ENCODE measurements around the gene U2AF2.

Gene U2AF2

GRCh38 chr19:55654868-55655647 is at the start of gene U2AF2:
U2AF2 (plus strand) TSS chr19:55655035; CDS start chr19:55655105, 70 bp downstream.
- DNase-seq = peak in 12 of 14 donors; percentile 68 to 98 (median 97)

GRCh38 chr19:55605207-55605636 is 49.6 kb upstream of the U2AF2 start:
- DNase-seq = peak; percentile 69 to 96 (median 90)

- peak; percentile 5 to 81 (median 46) for DNase-seq
Measured at GRCh38 chr19:55605637-55606470, 49.0 kb upstream of the U2AF2 start, which contains the start of gene ZNF865. ZNF865 (plus strand) TSS chr19:55605647; CDS start chr19:55613619, 7,972 bp downstream.

- DNase-seq = no peak
Measured at GRCh38 chr19:55606471-55606787, 48.4 kb upstream of the U2AF2 start.

GRCh38 chr19:55606817-55607216 is 48.0 kb upstream of the U2AF2 start:
- DNase-seq = no peak

DNA sequence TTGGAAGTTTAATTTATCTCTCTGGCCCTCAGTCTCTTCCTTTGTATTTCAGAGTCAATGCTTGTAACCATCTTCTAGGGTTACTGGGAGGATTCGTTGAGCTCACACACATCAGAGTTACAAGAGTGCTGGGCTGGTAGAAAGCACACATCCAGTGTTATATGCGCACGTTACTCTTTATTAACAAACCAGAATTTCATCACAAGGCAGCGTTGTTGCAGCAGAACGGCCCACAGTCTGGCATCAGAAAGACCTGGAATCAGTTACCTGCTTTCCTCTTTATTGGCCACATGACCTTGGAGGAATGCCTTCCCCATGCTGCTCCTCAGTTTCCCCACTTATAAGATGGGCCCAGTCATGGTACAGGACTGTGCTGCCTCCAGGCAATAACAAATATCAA is 45.5 kb upstream of the U2AF2 start:
- DNase-seq = no peak

DNA sequence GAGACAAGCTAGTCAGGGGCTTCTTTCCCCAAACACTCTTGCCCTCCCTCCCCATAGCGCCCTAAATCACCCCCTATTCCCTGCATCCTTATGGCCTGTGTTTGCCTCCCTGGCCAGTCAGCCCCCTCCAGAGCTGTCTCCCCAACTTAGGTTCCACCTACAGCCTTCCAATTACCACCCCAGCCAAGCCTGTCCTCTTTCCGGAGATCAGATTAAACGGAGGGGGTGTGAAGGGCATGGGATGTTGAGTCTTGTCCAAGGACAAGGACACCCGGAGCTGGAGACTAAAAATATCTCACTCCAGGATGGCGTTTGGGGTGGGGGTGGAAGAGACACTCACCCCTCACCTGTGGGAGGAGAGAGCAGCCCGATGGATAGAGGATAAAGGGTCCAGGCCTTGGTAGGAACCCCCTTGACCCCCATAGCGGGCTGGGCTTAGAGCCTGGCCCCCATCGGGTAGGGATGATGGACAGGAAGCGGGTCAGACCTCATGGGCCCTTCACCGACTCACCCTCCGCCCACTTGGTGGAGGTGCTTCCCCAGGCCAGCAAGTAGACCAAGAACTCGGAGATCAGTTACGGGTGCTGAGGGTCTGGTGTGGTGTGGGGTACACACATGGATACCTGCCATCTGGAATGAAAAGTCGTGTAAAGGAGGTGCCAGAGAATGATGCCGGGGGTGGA is 43.4 kb upstream of the U2AF2 start:
- peak in 1 of 14 donors; percentile 23 for DNase-seq

DNA sequence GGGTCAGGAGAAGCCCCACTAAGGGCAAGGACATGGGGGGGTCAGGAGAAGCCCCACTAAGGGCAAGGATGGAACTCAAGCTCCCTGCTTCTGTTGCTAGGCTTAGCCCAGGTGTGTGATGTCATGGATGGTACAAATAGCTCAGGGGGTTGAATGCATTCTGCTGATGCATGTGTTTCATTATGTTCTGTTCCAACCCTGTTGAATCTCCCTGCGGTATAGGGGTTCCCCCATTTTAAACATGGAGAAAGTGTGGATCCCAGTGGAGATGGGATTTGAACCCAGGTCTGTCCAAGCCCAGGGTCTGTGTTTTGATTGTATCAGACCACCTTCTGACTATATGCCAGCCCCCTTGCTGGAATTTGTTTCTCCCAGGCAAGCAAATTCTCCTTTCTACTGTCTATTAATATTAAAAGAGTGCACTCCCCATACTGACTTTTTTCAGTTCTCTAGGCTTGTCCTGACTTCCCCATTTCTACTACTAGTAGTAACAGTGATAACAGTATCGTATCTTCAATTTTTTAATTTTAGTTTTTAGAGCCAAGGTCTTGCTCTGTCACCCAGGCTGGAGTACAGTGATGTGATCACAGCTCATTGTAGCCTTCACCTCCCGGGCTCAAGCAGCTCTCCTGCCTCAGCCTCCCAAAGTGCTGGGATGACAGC is 42.7 kb upstream of the U2AF2 start:
- peak in 1 of 14 donors; percentile 23 for DNase-seq

DNA sequence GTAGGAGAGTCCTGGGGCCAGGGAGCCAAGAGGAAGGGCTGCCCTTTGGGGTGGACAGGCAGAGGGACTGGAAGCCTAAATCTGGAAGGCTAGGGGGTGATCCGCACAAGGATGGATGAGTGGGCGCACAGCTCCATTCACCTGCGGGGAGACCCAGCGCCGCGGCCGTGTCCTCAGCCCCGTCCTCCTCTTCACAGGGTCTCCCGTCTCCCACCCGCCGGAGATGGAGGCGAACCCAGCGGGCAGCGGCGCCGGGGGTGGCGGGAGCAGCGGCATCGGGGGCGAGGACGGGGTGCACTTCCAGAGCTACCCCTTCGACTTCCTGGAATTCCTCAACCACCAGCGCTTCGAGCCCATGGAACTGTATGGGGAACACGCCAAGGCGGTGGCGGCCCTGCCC is 41.4 kb upstream of the U2AF2 start:
- DNase-seq = no peak

DNA sequence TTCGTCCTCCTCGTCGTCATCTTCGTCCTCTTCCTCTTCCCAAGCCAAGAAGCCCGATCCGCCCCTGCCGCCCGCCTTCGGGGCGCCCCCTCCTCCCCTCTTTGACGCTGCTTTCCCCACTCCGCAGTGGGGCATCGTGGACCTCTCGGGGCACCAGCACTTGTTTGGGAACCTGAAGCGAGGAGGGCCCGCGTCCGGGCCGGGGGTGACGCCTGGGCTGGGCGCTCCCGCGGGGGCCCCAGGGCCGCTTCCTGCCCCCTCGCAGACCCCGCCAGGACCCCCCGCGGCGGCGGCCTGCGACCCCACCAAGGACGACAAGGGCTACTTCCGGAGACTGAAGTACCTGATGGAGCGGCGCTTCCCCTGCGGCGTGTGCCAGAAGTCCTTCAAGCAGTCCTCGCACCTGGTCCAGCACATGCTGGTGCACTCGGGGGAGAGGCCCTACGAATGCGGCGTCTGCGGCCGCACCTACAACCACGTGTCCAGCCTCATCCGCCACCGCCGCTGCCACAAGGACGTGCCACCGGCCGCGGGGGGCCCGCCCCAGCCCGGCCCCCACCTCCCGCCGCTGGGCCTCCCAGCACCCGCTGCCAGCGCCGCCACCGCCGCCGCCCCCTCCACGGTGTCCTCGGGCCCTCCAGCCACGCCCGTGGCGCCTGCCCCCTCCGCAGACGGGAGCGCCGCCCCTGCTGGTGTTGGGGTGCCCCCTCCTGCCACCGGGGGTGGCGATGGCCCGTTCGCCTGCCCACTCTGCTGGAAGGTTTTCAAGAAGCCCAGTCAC is 40.7 kb upstream of the U2AF2 start:
- DNase-seq = no peak

GRCh38 chr19:55614711-55615542 is 39.9 kb upstream of the U2AF2 start:
- no peak for DNase-seq

DNA sequence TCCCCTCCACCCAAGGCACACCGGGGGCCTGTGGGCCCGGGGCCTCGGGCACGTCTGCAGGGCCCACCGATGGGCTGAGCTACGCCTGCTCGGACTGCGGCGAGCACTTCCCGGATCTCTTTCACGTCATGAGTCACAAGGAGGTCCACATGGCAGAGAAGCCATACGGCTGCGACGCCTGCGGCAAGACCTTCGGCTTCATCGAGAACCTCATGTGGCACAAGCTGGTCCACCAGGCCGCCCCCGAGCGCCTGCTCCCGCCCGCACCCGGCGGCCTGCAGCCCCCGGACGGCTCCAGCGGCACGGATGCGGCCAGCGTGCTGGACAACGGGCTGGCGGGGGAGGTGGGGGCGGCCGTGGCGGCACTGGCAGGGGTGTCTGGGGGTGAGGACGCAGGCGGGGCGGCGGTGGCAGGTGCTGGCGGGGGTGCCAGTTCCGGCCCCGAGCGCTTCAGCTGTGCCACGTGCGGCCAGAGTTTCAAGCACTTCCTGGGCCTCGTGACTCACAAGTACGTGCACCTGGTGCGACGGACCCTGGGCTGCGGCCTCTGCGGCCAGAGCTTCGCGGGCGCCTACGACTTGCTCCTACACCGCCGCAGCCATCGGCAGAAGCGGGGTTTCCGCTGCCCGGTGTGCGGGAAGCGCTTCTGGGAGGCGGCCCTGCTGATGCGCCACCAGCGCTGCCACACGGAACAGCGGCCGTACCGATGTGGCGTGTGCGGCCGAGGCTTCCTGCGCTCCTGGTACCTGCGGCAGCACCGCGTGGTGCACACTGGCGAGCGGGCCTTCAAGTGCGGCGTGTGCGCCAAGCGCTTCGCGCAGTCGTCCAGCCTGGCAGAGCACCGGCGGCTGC is 39.1 kb upstream of the U2AF2 start:
- no peak for DNase-seq

DNA sequence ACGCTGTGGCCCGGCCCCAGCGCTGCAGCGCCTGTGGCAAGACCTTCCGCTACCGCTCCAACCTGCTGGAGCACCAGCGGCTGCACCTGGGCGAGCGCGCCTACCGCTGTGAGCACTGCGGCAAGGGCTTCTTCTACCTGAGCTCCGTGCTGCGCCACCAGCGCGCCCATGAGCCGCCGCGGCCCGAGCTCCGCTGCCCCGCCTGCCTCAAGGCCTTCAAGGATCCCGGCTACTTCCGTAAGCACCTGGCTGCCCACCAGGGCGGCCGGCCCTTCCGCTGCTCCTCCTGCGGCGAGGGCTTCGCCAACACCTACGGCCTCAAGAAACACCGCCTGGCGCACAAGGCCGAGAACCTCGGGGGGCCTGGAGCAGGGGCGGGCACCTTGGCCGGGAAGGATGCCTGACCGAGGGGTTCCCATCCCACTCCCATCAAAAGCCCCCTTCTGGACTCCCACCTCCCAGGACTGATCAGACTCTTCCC is 38.4 kb upstream of the U2AF2 start:
- no peak for DNase-seq

DNA sequence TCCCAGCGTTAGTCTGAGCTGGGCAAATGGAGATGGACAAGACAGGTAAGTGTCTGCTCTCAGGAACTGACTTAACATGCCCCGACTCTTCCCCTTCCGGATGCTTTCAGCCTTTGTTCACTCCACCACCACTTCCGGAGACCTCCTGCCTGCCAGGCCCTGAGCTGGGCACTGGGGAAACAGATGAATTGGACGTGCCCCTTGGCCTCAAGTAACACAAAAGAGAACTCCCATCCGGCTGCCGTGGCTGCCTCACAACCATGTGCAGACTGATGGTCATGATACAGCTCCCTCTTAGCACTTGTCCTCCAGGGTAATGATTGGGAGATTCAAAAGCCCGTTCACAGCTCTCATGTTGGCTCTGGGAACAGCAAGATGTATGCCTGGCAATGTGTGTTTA is 37.4 kb upstream of the U2AF2 start:
- no peak for DNase-seq

GRCh38 chr19:55618426-55618825 is 36.4 kb upstream of the U2AF2 start:
- no peak for DNase-seq

DNA sequence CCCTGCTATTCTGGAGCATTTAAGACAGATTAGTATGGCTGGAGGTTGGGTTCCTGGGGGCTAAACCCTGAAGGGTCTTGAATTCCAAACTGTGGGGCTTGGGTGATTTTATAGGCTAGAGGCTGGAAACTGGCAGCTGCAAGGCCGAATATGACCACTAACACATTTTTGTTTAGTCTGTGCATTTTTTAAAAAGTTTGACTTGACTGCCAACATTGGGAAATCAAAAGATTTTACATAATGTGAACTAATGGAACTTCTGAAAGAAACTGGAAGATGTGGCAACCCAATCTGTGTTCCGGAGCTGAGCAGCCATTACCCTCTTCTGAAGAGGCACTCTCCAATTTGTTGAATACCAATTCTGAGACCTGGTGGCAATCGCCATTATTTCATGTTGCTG is 35.5 kb upstream of the U2AF2 start:
- no peak for DNase-seq

DNA sequence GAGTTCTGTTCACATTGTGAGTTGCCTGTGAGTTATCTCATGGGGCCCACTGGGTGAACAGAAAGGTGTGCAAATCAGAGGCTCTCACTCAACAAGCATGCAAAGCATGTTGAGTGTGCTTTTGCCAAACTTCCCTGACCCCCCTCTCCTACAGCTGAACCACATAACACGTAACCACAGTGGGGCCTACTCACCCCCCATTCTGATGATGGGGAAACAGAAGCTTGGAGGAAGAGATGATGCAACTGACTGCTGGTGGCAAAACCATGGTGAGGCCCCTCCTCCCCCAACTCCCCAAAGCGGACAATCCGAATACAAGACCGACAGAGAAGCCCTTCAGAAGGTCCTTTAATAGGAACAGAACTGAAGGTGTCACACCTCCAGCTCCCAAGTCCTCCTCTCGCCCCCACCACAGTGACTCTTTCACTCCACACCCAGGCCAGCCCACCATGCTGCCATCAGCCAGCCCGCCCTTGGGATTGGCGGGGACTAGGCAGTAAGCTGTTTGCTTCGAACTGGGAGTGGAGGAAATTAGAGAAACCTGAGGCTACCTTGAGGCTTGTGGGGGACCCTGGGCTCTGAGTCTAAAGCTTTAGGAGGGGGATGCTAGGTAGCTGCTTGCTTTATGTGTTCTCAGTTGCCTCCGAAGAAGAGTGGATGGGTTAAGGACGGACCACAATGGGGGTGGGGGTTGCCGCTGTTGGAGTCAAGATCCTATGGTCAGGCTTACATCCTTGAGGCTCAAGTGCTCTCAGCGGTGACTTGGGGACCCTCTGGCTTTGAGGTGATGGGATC is 34.2 kb upstream of the U2AF2 start:
- DNase-seq = no peak

- DNase-seq = peak in 1 of 14 donors; percentile 42
Measured at GRCh38 chr19:55621205-55621672, 33.6 kb upstream of the U2AF2 start.

Data from C1 segment of cervical spinal cord (tissue), 14 donors.